DMS 273 (cell line): Measurements from ENCODE around the gene FRAS1.

Source experiments
- DNase-seq: peaks from one replicate; lab custom pipeline; 2025; ENCODE audit not compliant: unreplicated experiment; lab: John Stamatoyannopoulos, UW

Gene FRAS1

DNA sequence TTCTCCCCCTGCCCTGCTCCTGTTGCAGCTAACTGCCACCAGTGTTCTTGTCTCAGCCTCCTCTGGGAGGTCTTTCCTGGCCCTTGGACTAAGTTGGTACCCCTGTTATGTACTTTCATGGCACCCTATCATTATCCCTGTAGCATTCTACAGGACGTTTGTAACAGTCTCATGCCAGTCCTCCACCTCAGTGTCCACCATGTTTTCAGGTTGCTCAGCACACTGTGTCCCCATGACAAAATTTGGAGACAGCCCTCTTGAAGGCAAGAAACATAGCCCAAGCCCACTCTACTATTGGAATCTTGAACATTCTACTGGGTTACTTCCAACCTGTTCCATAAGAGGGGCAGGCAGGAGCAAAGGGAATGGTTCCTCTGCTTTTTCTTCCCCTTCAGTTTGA lies 300.0 kb downstream of the FRAS1 start:
- no peak for DNase-seq

DNA sequence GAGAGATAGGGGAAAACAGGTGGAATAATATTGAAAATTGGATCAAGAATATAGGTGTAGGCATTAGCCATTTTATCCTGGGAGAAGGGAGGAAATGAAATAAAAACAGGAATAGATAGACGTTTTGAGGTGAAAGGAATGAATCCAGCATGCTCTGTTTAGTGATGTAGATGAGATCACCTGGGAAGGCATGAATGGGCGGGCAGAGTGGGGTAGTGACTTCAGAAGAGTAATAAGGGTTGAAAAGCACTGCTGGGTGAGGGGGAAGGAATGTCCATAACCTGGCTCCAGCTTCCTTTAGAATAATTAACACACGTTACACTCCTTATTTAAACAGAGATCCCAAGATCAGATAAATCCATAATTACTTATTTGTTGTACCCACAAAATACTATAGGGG lies 303.3 kb downstream of the FRAS1 start:
- no peak for DNase-seq

DNA sequence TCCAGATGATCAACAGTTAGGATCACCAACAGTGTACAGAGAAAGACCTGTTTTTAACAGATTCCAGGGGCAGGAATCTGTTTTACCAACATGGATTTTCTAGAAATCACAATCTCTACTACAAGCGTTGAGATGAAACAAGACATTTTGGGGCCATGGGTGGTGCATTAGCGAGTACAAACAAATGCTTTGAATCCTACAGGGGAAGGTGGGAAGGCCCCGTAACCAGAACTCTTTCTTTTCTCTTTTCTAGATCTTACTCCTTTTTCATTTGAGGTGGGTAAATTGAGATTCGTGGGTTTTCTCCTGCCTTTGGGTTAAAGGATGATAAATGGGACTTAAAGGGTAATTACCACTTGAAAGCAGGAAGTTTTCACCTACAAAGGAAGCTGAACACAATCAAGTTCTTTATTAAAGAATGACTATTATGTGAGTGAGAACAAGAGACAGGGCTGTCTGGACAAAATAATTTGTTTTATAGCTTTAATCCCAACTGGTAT lies 304.5 kb downstream of the FRAS1 start:
- DNase-seq: no peak

DNA sequence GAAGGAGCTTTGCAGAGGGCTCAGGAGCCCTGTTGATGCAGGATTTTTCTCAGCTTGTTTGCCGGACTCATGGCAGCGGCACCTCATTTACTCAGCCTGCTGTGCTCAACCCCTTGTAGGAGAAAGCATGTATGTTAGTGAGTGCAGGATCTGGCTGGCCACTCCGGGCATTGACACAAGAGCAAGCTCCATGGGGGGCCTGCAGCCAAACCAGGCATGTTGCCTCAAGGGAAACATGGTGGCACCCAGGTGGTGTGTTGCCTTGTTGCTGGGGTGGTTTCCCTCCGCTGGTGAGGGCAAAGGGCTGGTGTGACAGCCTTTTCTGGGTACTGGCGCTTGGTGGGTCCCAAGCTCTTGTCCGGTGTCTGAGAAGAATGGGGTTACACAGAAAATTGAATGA lies 305.2 kb downstream of the FRAS1 start:
- DNase-seq: no peak

DNA sequence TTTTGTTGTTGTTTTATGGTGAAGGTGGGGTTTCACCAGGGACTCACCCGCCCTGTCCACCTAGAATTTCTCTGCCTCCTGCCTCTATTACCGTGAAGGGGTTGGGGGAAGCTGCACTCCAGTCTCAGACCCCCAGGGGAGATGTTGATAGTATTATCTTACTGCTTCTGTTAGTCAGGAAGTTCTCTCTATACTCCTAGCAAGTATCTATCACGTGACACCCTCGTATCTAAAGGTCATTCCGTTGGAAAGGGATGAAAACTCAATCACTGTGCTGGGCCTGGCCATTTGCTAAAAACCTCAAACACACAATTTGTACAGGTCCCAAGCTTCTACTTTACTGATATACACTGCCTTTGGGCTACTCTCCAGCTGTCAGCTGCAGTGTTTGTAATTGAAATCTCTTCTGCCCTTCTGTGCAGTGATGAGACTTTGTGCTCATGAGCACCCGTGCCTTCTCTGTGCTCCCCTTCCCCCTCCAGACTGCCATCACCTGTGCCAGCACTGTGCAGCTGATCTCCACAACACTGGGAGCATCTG lies 306.0 kb downstream of the FRAS1 start:
- no peak for DNase-seq

DNA sequence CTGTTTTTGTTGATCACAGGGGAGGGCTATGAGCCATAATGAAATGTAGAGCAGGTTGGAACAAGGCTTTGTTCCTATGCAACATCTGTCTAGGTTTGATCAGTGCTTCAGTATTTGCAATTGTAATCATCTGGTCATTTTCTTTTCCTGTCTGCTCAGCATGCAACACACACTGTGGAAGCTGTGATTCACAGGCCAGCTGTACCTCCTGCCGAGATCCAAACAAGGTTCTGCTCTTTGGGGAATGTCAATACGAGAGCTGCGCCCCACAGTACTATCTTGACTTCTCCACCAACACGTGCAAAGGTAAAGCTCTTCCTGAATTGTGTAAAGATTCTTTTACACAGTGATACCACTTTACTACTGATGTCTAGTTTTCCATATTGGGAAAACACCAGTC lies 312.6 kb downstream of the FRAS1 start:
- DNase-seq: peak; percentile 20

DNA sequence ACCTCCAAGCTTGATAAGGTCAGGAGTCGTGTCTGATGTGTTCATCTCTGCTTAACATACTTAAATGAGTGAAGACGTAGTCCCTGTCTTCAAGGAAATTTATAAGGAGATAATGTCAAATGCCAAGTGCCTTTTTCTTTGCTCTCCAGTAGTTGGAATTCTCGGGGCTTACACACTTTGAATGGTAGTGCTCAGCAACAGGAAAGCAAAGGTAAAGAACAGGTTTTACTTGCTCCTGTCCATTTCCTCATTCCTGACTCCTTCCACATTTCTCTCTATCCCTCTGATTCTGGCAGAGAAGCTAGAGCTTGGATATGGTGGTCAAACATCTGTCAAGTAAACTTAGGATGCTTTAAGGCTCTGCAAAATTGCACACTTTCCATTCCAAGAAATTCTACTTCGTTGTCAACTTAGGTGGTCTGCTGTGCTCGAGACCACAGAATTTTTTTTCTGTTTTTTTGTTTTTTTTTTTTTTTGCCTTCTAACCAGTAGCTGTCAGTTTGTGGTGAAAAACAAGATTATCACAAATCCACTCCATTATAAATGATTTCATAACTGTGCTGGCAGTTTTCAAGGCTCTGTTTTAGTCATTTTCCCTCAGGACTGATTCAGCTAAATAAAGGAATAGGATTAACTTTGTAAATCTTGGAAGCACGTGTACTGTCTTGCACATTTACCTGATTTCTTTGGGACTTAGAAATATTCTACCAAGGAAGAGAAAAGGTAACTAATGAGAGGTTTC lies 313.7 kb downstream of the FRAS1 start:
- no peak for DNase-seq

DNA sequence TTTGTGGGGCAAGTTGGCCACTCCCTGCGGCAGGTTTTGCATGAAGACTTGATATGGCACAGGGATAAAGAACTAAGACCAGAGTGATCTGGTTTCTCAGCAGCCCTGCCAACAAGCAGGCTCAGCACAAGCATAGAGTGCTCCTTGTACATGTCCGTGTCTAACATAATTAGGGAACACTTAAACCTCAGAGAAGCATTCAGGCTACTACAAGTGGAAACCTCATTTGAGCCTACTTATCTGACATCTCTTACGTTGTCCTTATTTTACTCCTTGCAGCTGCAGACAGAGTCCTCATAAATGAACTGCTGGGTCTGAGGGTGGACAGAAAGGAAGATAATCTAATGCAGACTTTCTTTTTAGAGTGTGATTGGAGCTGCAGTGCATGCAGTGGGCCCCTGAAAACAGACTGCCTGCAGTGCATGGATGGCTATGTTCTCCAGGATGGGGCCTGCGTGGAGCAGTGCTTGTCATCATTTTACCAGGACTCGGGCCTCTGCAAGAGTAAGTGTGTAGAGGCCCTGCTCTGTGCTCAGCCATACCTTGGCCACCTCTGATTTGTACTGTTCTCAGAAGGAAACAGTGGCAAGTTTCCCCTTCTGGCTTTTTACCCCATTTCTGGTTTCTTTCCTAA lies 315.3 kb downstream of the FRAS1 start:
- DNase-seq: no peak

DNA sequence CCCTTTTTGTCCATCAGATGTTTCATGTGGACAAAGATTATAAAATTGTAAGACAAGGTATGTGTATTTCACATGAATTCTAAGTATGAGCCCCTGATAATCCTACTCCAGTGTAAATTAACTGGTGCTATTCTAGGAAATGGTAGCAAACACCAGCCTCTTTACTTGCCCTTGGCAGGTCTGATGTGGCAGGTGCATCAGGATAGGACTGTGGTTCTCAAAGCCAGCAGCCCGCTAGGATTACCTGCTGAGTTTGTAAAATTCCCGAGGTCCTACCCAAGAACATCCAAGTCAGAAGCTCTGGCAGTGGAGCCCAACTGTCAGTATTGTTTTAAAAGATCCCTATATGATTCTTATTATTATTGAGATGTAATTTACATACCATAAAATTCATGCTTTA lies 320.4 kb downstream of the FRAS1 start:
- DNase-seq: no peak

DNA sequence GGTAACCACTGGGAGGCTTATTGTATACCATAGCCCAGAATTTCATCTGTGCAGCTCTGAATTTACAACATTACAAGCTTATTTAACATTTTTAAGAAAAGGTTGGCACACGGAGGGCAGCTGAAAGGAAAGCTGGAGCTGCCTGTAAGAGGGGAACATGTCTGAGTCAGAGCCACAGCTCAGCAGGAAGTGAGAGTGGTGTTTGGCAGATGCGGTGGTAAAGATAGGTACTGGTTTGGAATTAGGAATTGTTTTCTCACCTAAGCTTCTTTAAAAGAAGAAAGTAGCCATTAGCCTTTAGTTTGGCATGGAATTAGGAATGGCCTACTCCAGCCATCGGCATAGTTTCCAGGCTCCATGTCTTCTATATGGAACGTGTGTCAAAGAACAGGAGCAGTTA lies 321.9 kb downstream of the FRAS1 start:
- no peak for DNase-seq

DNA sequence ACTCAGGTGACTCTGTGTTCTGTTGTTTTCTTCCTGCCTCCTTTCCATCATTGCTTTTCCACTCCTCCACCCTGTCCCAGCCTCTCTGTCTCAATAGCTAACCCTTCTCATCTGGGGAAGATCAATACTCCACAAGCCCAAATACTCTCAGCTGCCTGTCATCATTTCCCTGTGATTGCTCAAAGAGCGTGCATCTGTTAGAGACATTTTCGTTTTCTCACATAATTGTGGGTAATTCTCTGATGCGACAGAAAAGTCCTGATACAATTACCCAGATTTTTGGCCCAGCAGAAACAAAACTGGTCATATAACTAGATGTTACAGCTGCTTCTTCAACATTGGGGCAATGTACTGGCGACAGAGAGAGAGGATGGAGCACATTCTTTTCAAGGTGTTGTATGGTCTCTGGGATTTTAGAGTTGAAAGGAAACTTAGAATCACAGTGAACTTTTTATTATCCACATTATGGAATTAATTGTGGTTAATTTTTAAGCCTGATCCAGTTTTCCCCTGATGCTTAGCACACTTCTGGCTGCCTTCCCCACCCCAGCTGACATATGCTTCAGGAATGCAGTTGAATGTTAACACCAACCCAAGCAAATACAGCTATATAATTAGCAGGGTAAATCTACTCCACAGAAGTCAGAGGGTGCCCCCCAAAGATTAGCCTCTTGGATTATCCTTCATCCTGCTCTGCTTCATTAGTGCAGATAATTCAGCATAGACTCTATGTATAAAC lies 323.0 kb downstream of the FRAS1 start:
- DNase-seq: no peak

DNA sequence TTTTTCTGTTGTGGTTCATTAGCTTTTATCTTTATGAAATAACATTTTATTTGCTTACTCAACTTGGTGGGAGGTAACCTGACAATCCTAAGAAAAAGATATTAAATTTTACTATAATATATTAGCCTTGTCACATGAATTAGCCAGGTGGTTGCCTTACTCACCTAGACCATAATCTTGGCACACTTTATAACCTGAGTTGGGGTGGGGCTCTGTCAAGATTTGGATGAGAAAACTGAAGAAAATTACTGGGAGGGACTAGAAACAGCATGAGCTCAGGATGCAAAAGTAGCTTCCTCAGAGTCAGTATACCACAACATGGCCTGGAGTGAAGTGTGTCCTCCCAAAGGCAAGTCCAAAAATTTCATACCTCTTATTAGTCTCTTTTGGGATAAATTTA lies 329.6 kb downstream of the FRAS1 start:
- DNase-seq: no peak

DNA sequence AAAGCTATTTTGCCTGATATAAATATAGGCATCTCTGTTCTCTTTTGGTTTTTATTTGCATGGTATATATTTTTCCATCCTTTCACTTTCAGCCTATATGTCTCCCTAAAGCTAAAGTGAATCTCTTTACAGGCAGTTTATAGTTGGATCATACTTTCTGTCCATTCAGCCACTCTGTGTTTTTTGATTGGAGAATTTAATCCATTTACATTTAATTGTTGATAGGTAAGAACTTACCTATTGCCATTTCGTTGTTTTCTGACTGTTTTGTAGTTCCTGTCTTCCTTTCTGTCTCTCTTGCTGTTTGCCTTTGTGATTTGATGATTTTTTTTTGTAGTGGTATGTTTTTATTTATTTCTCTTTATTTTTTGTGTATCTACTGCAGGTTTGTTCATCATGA lies 338.5 kb downstream of the FRAS1 start:
- DNase-seq: no peak

DNA sequence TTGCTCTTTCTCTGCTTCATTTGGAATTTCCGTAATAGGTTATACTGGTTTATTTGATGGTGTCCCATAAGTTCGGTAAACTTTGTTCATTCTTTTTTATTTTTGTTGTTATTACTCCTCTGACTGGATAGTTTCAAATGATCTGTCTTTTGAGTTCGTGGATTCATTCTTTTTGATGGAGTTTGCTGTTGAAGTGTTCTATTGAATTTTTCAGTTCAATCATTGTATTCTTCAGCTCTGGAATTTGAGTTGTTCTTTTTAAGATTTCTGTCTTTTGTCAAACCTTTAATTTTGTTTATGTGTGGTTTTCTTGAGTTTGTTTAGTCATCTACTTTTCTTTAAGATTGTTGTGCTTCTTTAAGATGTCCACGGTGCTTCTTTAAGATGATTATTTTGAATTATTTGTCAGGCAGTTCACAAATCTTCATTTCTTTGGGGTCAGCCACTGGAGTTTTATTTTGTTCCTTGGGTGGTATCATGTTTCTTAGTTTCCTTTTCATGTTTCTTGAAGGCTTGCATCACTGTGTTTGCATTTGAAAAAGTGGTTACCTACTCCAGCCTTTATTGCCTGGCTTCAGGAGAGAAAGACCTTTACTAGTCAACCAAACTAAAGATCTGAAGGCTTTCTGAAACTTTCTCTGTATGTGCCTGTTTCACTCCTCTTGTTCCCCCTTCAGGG lies 339.6 kb downstream of the FRAS1 start:
- no peak for DNase-seq

DNA sequence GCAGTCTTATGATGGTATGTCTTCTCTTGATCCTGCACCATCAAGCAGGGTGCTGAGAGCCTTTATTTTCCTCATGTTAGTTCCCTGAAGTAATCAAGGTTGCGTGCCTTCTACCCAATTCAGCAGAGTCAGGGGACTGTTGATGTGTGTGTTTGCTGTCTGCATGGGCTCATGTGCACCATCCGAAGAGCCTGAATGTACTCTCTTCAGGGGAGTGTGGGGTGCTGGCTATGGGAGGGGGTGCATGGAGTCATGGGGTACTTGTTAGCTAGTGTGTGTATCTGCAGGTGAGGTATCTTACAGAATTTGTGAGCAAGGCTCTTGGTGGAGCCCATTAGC lies 340.1 kb downstream of the FRAS1 start:
- DNase-seq: no peak

DNA sequence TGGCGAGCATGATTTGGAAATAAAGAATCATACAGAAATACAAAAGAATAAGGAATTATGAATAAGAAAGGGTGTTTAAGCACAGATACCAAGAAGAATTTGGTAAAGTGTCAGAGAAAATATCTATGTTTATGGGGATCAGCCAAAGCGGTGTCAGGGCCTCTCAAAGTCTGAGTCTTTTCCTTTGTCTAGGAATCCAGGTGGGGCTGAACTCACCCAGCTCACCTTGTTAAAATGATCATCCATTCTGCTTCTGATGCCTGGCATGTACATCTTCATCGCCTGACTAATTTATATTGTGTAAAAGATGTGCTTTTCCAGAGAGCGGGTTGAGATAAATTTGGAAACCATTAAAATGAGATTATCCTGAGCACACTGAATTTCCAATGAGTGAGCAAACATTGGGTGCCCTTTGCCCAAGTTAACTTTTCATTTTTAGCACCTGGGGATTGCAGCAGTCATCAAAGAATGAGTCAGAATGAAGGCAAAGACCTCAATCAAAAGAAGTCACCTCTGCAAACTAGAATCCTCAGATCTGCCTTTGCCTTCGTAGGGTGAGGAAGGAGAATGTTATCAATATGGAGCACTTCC lies 352.6 kb downstream of the FRAS1 start:
- no peak for DNase-seq

DNA sequence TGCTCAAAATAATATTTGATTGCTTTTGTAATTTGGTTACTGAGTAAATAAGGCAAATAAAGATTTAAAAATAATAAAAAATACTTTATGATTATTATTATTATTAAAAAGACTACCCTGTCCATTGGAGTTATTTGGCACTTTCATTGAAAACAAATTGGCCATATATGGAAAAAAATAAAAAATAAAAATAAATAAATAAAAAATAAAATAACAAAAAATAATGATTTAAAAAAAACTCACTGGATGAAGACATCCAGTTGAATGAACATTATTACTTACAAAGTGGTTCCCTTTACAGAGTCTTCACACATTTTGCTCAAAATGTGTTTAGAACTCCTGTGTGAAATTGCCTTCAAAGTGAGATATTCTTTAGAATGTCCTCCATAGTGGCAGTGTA lies 353.1 kb downstream of the FRAS1 start:
- DNase-seq: no peak

DNA sequence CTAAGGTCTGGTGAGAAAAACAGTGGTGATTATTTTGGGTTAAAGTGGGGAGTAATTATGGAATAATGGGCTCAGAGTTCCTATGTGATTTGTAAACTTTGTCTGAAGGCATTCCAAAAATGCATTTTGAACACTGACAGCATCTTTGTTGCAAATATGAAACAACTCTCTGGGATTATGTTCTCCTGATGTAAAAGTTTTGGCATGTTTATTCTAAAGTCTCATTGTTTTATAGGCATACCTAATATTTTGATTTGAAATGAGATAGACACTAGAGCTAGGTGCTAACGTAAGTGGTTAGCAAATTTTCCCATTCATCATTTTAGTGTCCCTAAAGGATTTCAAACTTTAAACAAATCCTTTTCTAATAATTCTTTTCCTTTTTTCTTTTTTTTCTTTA lies 353.6 kb downstream of the FRAS1 start:
- DNase-seq: no peak

DNA sequence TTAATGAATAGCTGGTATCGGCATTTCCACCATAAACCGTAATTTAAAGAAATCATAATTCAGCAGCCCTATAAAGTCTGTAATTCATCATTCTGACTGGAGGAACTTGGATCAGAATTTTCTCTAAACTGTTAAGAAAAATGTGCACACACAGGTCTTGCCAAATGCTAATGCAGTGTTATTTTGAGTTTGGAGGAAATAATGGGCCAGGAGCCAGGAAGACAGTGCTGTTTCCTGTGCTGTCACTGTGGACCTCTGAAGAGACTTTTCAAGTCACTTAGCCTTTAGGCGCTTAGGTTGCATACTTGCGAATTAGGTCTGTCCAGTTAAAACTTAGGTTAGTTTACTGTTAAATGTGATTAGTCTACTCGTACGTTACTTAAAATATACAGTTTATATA lies 357.0 kb downstream of the FRAS1 start:
- DNase-seq: no peak

DNA sequence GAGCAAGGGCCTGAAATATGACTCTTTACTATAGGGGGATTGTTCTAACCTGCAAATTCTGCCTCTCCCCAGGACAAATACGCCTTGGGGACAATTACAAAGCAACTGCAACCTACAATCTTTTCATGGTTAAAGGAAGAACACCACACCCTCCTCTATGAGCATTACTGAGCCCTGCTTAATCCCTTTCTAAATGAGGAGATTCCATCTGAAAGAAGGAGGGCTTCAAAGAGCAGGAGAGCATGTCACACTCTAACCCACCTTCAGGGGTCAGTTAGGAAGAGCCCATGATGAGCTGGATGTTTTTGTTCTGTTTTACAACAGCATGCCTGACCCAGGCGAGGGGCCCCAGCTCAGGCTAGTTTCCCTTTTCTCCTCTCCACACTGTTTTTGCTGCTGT lies 360.5 kb downstream of the FRAS1 start:
- DNase-seq: no peak

DNA sequence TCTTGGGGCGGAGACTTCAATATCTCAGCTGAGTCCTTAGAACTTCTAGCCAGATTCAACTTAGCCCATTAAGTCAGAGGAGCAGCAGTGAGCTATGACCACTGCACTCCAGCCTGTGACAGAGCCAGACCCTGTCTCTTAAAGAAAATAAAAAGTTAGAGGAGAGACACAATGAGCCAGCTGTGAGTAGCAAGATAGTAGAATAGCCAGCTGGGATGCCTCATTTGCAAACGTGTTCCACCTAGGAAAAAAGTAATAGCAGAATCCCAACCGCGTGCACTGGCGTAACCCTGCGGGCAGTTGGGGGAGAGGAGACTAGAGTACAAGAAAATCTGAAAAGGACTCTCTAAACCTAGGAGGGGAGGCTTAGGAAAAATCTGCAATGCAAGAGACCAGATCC lies 361.3 kb downstream of the FRAS1 start:
- DNase-seq: no peak
